Tibial nerve (tissue), 4 donors: Measurements from ENCODE around the gene HSF2.

Experiments
- EP300 ChIP-seq, 2 donors: sonication (generic); formaldehyde crosslinking; IDR thresholded peaks; one replicate each; pipeline ENCODE4 v1.6.1; 2017; ENCODE audit warnings: antibody characterized with exemption in 2 of 2, mild to moderate bottlenecking in 1 of 2
- POLR2A ChIP-seq, 2 donors: fragments of 450-650 bp; IDR thresholded peaks; one replicate each; pipeline ENCODE4 v1.6.1; 2017; ENCODE audit warnings: antibody characterized with exemption in 2 of 2, mild to moderate bottlenecking in 2 of 2, moderate library complexity in 2 of 2
- TF ChIP-seq, protein P1 (sequence below), 5 experiments: fragments of 200-600 bp in 3 of 5; fragments of 450-650 bp in 2 of 5; sonication (generic) in 3 of 5; IDR thresholded peaks; one replicate each; pipeline ENCODE4 v1.5.1; 2016 to 2019; ENCODE audit warnings: antibody characterized with exemption in 5 of 5, mild to moderate bottlenecking in 3 of 5, moderate library complexity in 2 of 5

GRCh38 chr6:122482750-122483080 lies 83.3 kb downstream of the HSF2 start:
- TF ChIP-seq POLR2A (IDR thresholded peaks at IDR 0.05) (no peak), EP300 (IDR thresholded peaks at IDR 0.05) (no peak)
- TF ChIP-seq, protein P1, sequence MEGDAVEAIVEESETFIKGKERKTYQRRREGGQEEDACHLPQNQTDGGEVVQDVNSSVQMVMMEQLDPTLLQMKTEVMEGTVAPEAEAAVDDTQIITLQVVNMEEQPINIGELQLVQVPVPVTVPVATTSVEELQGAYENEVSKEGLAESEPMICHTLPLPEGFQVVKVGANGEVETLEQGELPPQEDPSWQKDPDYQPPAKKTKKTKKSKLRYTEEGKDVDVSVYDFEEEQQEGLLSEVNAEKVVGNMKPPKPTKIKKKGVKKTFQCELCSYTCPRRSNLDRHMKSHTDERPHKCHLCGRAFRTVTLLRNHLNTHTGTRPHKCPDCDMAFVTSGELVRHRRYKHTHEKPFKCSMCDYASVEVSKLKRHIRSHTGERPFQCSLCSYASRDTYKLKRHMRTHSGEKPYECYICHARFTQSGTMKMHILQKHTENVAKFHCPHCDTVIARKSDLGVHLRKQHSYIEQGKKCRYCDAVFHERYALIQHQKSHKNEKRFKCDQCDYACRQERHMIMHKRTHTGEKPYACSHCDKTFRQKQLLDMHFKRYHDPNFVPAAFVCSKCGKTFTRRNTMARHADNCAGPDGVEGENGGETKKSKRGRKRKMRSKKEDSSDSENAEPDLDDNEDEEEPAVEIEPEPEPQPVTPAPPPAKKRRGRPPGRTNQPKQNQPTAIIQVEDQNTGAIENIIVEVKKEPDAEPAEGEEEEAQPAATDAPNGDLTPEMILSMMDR (IDR thresholded peaks at IDR 0.05), result no peak
